Liver (tissue), 3 donors: Measurements from ENCODE around the gene ZSCAN10.

Experiments used
- ATF3 ChIP-seq: IDR thresholded peaks from 2 replicates; pipeline ENCODE4 v1.6.1; 2016; ENCODE audit warnings: antibody characterized with exemption
- FOXA1 ChIP-seq: IDR thresholded peaks from 2 replicates; pipeline ENCODE4 v1.6.1; 2016; ENCODE audit warnings: antibody characterized with exemption
- GABPA ChIP-seq, 2 donors: IDR thresholded peaks in 1 of 2; conservative IDR thresholded peaks in 1 of 2; 2 replicates each; pipeline ENCODE4 v1.6.1; 2016; ENCODE audit warnings: antibody characterized with exemption in 2 of 2, mild to moderate bottlenecking in 1 of 2, moderate library complexity in 1 of 2
- HNF4G ChIP-seq: IDR thresholded peaks from 2 replicates; pipeline ENCODE4 v1.6.1; 2016; ENCODE audit warnings: antibody characterized with exemption
- JUND ChIP-seq, 2 donors: IDR thresholded peaks; 2 replicates each; pipeline ENCODE4 v1.6.1; 2016; ENCODE audit warnings: antibody characterized with exemption in 2 of 2
- NR2F2 ChIP-seq: IDR thresholded peaks from 2 replicates; pipeline ENCODE4 v1.6.1; 2016; ENCODE audit warnings: antibody characterized with exemption
- RAD21 ChIP-seq, 2 donors: IDR thresholded peaks; 2 replicates each; pipeline ENCODE4 v1.6.1; 2016; ENCODE audit warnings: antibody characterized with exemption in 2 of 2, mild to moderate bottlenecking in 2 of 2
- REST ChIP-seq: IDR thresholded peaks from 2 replicates; pipeline ENCODE4 v1.6.1; 2016; ENCODE audit warnings: antibody characterized with exemption, mild to moderate bottlenecking
- RXRA ChIP-seq, 2 donors: IDR thresholded peaks; 2 replicates each; pipeline ENCODE4 v1.6.1; 2017 to 2018; ENCODE audit warnings: antibody characterized with exemption in 2 of 2, mild to moderate bottlenecking in 1 of 2
- SP1 ChIP-seq: IDR thresholded peaks from 2 replicates; pipeline ENCODE4 v1.6.1; 2018; ENCODE audit warnings: antibody characterized with exemption, mild to moderate bottlenecking
- YY1 ChIP-seq: IDR thresholded peaks from 2 replicates; pipeline ENCODE4 v1.6.1; 2016; ENCODE audit warnings: antibody characterized with exemption, mild to moderate bottlenecking
- TF ChIP-seq, protein P1 (sequence below): fragments of 150-350 bp; IDR thresholded peaks from 2 replicates; pipeline ENCODE4 v1.5.1; 2017; ENCODE audit warnings: improper control_type of control experiment, low read depth, low read length; ENCODE audit not compliant: missing input control
- TF ChIP-seq, protein P2 (sequence below): IDR thresholded peaks from 2 replicates; pipeline ENCODE4 v1.6.1; 2016; ENCODE audit warnings: antibody characterized with exemption
- TF ChIP-seq, protein P3 (sequence below): IDR thresholded peaks from 2 replicates; pipeline ENCODE4 v1.6.1; 2016; ENCODE audit warnings: antibody characterized with exemption
- donor health status: healthy.
- donor health status: healthy.

DNA sequence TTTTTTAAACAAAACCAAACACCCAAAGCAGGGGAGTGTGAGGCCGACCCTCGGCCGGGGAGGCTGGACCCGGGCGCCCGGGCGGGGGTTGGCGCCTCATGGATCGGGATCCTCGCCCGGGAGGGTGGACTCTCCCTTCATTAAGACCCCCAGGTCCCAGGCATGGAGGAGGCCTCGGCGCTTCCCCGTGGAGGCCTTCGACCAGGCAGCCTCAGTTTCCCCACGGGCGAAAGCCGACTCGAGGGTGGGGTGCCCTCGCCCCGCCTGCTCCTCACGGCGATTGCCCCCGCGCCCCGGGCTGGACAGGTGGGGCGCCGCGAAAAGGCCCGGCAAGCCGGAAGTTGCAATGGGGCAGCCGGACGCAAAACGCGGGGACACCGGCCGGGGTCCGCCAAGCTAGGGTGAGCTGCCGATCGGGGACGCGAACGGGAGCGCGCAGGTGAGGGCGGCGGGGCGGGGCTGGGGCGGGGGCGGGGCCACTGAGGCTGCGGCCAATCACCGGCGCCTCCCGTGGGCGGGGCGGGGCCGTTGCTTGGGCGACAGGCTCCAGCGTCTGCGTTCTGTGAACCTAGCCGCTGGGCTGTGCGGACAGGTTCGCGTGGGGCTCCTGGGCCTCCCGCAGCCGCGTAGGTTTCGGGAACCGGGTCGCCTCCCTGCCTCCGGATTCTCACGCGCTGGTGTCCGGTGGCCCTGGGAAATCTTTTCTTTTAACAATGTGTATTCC is 7.3 kb upstream of the ZSCAN10 start:
- TF ChIP-seq, protein P1, sequence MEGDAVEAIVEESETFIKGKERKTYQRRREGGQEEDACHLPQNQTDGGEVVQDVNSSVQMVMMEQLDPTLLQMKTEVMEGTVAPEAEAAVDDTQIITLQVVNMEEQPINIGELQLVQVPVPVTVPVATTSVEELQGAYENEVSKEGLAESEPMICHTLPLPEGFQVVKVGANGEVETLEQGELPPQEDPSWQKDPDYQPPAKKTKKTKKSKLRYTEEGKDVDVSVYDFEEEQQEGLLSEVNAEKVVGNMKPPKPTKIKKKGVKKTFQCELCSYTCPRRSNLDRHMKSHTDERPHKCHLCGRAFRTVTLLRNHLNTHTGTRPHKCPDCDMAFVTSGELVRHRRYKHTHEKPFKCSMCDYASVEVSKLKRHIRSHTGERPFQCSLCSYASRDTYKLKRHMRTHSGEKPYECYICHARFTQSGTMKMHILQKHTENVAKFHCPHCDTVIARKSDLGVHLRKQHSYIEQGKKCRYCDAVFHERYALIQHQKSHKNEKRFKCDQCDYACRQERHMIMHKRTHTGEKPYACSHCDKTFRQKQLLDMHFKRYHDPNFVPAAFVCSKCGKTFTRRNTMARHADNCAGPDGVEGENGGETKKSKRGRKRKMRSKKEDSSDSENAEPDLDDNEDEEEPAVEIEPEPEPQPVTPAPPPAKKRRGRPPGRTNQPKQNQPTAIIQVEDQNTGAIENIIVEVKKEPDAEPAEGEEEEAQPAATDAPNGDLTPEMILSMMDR = no peak
- TF ChIP-seq REST (no peak), GABPA (IDR thresholded peaks at IDR 0.05 in 1 of 2, conservative IDR thresholded peaks at IDR 0.05 in 1 of 2) (peak; percentile 84 to 92), RAD21 (IDR thresholded peaks at IDR 0.05) (no peak), ATF3 (no peak), SP1 (peak; percentile 38), JUND (IDR thresholded peaks at IDR 0.05) (no peak), NR2F2 (no peak), HNF4G (no peak), FOXA1 (no peak), RXRA (IDR thresholded peaks at IDR 0.05) (no peak), YY1 (peak; percentile 23)
- TF ChIP-seq, protein P2, sequence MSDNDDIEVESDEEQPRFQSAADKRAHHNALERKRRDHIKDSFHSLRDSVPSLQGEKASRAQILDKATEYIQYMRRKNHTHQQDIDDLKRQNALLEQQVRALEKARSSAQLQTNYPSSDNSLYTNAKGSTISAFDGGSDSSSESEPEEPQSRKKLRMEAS = no peak
- TF ChIP-seq, protein P3, sequence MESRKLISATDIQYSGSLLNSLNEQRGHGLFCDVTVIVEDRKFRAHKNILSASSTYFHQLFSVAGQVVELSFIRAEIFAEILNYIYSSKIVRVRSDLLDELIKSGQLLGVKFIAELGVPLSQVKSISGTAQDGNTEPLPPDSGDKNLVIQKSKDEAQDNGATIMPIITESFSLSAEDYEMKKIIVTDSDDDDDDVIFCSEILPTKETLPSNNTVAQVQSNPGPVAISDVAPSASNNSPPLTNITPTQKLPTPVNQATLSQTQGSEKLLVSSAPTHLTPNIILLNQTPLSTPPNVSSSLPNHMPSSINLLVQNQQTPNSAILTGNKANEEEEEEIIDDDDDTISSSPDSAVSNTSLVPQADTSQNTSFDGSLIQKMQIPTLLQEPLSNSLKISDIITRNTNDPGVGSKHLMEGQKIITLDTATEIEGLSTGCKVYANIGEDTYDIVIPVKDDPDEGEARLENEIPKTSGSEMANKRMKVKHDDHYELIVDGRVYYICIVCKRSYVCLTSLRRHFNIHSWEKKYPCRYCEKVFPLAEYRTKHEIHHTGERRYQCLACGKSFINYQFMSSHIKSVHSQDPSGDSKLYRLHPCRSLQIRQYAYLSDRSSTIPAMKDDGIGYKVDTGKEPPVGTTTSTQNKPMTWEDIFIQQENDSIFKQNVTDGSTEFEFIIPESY = no peak
